Measurements from ENCODE around the gene SLA2.
"Not testable (repeated sequence)": the region's sequence is repeated elsewhere in the genome, so short reads cannot be mapped to it uniquely, and the experiment has no call there.

Gene SLA2

DNA sequence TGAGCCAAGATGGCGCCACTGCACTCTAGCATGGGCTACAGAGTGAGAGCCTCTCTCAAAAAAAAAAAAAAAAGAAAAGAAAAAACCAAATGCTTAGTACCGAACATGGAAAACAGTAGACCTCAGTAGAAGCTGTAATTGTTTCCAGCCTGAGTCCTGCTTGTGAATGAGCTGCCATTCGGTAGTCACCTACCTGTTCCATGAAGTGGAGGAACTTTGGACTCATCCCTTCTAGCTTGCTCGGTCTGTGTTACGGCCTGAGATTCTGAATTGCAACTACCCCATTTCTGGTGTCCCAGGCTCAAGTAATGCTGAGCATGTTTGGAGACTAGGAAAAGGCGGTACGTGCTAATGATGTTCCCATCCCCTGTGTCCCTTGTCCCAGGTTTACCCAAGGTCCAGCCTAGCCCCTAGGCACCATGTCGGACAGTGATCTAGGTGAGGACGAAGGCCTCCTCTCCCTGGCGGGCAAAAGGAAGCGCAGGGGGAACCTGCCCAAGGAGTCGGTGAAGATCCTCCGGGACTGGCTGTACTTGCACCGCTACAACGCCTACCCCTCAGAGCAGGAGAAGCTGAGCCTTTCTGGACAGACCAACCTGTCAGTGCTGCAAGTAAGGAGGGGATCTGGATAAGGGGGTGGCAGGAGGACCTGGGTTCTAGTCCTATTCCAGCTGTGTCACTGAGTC lies 67.5 kb downstream of the SLA2 start:
- H3K4me1 Mint-ChIP-seq: peaks cover 23% of the 10 kb centered on the region
- H3K27me3 Mint-ChIP-seq: no peaks in the 10 kb centered on the region
- ATAC-seq: no peak
- no peaks in the 10 kb centered on the region for H3K9me3 Mint-ChIP-seq
- no peak overlapping the region for H3K27ac Mint-ChIP-seq
- H3K36me3 Mint-ChIP-seq: peaks cover 18% of the 10 kb centered on the region
- H3K4me3 Mint-ChIP-seq: no peak overlapping the region

DNA sequence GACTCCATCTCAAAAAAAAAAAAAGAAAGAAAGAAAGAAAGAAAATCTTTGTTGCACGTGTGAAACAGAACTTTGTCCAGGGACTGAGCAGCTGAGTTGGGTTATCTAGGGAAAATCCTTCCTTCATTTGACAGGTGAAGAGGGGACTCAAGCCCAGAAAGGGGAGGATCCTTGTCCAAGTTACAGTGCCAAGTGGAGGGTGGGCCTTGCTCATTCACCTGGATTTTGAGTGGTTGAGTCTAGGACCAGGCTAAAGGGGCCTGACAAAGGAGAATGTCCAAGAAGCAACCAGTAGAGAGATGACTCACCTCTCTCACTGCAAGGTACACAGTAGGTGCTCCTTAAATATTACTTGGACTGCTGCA lies 69.9 kb downstream of the SLA2 start:
- peaks cover 38% of the 10 kb centered on the region for H3K4me1 Mint-ChIP-seq
- peak overlapping the region; percentile 92 for H3K4me3 Mint-ChIP-seq
- H3K27ac Mint-ChIP-seq: peak overlapping the region; percentile 84
- no peak for ATAC-seq
- H3K9me3 Mint-ChIP-seq: no peaks in the 10 kb centered on the region
- peaks cover 10% of the 10 kb centered on the region for H3K36me3 Mint-ChIP-seq
- H3K27me3 Mint-ChIP-seq: no peaks in the 10 kb centered on the region

DNA sequence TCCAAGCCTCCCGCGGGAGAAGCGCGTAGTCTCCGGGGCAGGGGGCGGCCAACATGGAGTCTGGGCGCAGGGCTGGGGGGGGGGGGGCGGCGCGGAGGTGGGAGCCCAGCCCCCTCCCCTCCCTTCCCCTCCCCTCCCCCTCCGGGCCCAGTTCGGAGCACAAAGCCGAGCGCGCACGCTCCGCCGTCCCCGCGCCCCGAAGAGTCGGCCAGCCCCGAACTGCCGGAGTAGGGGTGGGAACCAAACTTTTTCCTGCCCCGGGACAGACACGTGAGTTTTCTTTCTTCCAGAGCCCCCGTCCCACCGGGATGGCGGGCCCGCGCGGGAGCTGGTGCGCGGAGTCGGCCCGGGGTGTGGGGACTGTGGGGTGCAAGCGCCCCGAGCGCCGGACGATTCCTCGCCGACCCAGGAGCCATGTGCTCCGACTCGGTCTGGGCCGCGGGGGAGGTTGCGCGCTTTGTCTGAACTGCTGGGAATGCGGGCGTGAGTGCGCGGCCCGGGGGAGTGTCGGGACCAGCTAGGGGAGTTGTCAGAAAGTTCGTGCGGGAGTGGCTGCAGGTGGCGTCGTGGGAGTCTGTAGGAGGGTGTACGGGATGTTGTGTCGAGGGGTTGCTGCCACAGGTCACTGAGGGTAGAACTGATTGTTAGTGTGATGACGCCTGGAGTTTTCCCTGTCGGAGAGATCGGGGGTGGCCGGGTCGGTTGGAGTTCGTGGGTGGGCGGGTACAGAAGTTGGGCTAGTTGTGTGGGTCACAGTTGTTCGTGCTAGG lies 71.4 kb downstream of the SLA2 start:
- peak overlapping the region; percentile 84 for H3K27ac Mint-ChIP-seq
- peak overlapping the region; percentile 92 for H3K4me3 Mint-ChIP-seq
- peak; percentile 37 for ATAC-seq

DNA sequence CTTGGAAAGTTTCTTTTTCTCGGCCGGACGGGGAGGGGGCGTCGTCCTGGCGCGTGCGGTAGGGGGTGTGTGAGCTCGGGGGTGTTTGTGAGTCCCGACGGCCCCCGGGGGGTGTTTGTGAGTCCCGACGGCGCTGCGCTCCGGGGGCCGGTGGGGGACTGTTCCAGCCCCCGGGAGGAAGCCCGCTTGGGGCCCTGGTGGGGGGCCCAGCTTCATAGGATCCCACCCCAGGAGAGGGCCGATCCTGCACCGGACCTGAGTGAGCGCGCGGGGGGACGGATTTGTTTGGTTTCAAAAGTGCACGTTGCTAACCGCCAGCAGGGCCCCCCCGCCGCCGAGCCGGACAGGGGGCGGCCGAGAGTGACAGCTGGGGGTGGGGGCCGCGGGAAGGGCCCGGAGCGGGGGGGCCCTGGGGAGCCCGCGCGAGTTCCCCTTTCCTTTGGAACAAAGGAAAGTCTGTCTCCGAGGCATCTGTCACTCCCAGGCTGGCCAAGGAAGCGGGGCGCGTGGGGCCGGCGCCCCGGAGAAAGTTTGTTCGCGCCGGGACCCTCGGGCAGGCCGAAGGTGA lies 72.1 kb downstream of the SLA2 start:
- peaks cover 38% of the 10 kb centered on the region for H3K4me1 Mint-ChIP-seq
- no peaks in the 10 kb centered on the region for H3K27me3 Mint-ChIP-seq
- H3K9me3 Mint-ChIP-seq: no peaks in the 10 kb centered on the region
- peak overlapping the region; percentile 92 for H3K4me3 Mint-ChIP-seq
- ATAC-seq: peak; percentile 42
- peak overlapping the region; percentile 84 for H3K27ac Mint-ChIP-seq
- H3K36me3 Mint-ChIP-seq: no peaks in the 10 kb centered on the region

More for the DNA sequence above, 71.4 kb downstream of the SLA2 start:
- Mint-ChIP-seq H3K36me3 (no peaks in the 10 kb centered on the region), H3K27me3 (no peaks in the 10 kb centered on the region), H3K9me3 (no peaks in the 10 kb centered on the region), H3K4me1 (peaks cover 38% of the 10 kb centered on the region)

DNA sequence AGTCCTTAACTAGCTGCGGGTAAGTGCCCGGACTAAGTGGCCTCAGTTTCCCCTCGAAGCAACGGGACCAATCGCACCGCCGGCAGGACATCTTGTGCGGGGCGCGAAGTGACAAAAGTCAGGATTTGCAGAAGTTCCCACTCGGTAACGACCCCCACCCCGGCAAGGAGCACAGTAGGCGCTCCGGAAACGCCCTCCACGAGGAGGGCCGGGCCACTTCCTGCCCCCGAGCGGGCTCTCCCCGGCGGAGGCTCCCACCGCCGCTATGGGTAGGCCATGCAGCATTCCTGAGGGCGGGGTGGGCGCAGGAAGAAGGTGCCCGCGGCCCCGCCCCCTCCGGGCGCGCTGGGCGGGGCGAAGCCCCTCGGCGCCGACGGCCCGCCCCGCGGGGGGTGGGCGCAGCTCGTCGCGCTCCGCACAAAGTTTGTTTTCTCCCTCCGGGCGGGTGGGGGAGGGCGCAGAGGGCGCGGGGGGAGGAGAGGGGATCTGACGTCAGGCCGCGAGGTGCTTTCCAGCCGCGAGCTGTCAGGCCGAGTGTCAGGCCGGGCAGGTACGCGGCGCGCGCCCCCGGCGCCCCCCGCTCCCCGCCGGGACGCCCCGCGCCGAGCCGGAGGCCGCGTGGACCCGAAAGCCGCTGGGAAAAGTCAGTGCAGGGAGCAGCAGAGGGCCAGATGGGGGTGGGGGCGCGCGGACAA lies 72.7 kb downstream of the SLA2 start, which contains the start of gene TGIF2:
TGIF2 (plus strand) TSS at position 495 of the 695 bp plus-strand sequence. CDS start 5,178 bp downstream, outside the sequence.
- peak; percentile 88 for ATAC-seq
- Mint-ChIP-seq H3K36me3 (no peaks in the 10 kb centered on the region), H3K4me3 (peak within 1 kb of the TSS; percentile 92), H3K27me3 (no peaks in the 10 kb centered on the region), H3K27ac (peak within 1 kb of the TSS; percentile 84), H3K9me3 (no peaks in the 10 kb centered on the region), H3K4me1 (peaks cover 38% of the 10 kb centered on the region)

DNA sequence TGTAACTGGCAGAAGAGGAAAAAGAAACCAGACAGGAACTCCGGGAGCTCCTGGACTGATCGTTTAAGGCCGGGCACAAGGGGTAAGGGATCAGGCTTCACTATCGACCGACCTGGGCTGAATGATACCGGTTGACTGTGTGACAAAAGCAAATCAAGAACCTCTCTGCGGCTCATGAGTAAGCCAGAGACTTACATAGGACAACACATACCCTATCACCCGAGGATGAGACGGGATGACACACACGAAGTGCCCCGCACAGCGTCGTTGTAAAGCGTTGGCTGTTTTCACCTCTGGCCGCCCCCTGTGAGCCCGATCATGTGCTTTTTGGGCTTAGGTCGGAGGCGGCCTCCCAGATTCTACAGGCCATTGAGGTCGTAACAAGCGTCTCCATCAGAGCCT lies 73.3 kb downstream of the SLA2 start:
- H3K27me3 Mint-ChIP-seq: no peaks in the 10 kb centered on the region

DNA sequence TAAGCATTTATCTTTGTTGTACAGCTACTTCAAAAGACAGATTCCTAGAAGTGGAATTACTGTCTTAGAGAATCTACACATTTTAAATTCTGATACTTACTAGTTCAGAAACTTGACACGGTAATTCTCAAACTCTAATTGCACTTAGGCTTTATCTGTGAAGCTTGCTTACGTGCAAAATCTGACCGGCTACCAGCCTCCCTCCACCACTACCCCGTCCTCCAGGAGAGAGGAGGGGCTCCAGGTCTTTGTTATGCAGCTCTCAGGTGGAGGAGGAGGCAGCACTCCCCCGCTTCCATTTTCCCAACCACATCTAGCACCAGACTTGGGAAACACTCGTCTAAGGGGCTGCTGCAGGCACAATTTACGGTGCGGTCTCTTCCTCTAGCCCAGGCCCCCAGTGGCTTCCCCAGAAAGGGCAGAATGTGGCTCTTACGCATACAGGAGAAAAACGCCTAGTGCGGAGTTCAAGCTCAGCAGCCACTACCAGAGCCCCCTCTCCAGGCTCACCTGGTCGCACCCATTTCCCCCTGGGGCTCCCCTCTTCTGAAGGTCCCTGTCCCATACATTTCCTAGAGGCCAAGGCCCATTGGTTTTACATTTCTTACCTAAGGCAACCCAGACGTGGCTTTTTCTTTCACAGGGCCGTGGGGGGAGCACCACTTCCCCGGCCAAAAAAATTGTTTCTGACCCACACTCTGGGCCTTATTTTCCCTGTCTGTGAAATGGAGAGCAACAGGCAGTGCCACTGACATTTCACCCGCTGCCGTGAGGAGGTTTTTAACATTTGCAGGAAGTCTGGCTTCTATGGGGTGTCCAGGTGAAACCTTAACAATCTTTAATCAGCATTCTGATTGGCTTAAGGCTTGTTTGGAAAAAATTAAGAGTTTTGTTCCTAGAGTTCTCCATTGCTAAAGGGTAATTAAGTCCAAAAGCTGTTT lies 74.2 kb downstream of the SLA2 start:
- H3K4me3 Mint-ChIP-seq: peak overlapping the region; percentile 79
- peak overlapping the region; percentile 84 for H3K27ac Mint-ChIP-seq
- H3K4me1 Mint-ChIP-seq: peaks cover 38% of the 10 kb centered on the region
- H3K27me3 Mint-ChIP-seq: no peaks in the 10 kb centered on the region
- ATAC-seq: no peak
- H3K9me3 Mint-ChIP-seq: no peaks in the 10 kb centered on the region
- no peaks in the 10 kb centered on the region for H3K36me3 Mint-ChIP-seq

More for the DNA sequence above, 73.3 kb downstream of the SLA2 start:
- Mint-ChIP-seq H3K4me3 (peak overlapping the region; percentile 79), H3K9me3 (no peaks in the 10 kb centered on the region), H3K27ac (peak overlapping the region; percentile 84), H3K4me1 (peaks cover 38% of the 10 kb centered on the region), H3K36me3 (no peaks in the 10 kb centered on the region)
- ATAC-seq: peak; percentile 53

DNA sequence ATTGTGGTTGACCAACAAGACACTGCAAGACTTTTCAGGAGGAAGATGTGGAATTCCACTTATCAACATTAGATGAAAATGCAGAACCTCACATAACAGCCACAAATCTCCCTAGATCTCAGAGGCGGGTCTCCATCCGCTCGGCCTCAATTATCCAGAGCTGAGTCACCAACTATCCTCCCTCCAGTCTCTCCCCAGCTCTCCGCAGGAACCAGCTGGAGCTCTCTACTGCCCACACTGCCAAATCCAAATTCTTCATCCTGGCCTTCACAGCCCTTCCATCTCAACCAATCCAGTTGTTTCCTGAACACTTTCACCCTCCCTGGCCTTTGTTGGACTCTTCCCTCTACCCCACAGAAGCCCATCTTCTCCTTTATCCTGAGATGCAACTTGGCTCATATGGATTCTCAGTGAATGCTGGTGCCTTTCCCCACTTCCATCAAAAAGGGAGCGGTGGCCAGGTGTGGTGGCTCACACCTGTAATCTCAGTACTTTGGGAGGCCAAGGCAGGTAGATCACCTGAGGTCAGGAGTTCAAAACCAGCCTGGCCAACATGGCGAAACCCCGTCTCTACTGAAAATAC lies 76.1 kb downstream of the SLA2 start:
- H3K4me3 Mint-ChIP-seq: no peak overlapping the region
- H3K27ac Mint-ChIP-seq: no peak overlapping the region
- H3K36me3 Mint-ChIP-seq: no peaks in the 10 kb centered on the region
- H3K4me1 Mint-ChIP-seq: peaks cover 20% of the 10 kb centered on the region
- ATAC-seq: no peak
- peaks cover under 1% of the 10 kb centered on the region for H3K9me3 Mint-ChIP-seq
- H3K27me3 Mint-ChIP-seq: no peaks in the 10 kb centered on the region

DNA sequence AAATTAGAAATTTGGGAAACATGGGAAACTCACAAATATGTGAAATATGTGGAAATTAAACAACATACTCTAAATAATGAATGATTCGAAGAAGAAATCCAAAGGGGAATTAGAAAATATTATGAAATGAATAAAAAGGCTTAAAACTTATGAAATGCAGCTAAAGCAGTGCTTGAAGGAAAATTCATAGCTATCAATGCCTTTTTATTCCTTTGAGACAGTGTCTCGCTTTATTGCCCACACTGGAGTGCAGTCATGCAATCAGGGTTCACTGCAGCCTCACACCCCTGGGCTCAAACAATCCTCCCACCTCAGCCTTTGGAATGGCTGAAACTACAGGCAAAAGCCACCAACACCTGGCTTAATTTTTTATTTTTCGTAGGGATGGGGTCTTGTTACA lies 80.5 kb downstream of the SLA2 start:
- no peak overlapping the region for H3K27ac Mint-ChIP-seq
- H3K27me3 Mint-ChIP-seq: no peaks in the 10 kb centered on the region
- H3K9me3 Mint-ChIP-seq: peaks cover 4% of the 10 kb centered on the region
- no peak for ATAC-seq
- H3K36me3 Mint-ChIP-seq: no peaks in the 10 kb centered on the region
- no peaks in the 10 kb centered on the region for H3K4me1 Mint-ChIP-seq
- no peak overlapping the region for H3K4me3 Mint-ChIP-seq

DNA sequence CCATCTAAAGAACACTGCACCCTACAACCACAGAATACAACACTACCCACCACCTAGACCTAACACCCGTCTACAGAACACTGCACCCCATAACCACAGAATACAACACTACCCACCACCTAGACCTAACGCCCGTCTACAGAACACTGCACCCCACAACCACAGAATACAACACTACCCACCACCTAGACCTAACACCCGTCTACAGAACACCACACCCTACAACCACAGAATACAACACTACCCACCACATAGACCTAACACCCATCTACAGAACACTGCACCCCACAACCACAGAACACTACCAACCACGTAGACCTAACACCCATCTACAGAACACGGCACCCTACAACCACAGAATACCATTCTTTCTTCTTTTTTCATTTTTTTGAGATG lies 81.3 kb downstream of the SLA2 start:
- H3K27me3 Mint-ChIP-seq, H3K4me3 Mint-ChIP-seq, ATAC-seq, H3K36me3 Mint-ChIP-seq, H3K27ac Mint-ChIP-seq, H3K9me3 Mint-ChIP-seq, H3K4me1 Mint-ChIP-seq: not testable (repeated sequence)

DNA sequence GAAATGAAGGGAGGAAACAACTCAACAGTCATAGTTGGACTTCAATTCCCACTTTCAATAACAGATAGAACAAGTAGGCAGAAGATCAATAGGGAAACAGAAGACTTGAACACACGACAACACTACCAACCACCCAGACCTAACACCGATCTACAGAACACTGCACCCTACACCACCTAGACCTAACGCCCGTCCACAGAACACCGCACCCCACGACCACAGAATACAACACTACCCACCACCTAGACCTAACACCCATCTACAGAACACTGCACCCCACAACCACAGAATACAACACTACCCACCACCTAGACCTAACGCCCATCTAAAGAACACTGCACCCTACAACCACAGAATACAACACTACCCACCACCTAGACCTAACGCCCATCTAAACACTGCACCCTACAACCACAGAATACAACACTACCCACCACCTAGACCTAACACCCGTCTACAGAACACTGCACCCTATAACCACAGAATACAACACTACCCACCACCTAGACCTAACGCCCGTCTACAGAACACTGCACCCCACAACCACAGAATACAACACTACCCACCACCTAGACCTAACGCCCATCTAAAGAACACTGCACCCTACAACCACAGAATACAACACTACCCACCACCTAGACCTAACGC lies 81.8 kb downstream of the SLA2 start:
- not testable (repeated sequence) for H3K9me3 Mint-ChIP-seq, H3K4me1 Mint-ChIP-seq, H3K4me3 Mint-ChIP-seq, H3K27me3 Mint-ChIP-seq, H3K27ac Mint-ChIP-seq, ATAC-seq, H3K36me3 Mint-ChIP-seq

DNA sequence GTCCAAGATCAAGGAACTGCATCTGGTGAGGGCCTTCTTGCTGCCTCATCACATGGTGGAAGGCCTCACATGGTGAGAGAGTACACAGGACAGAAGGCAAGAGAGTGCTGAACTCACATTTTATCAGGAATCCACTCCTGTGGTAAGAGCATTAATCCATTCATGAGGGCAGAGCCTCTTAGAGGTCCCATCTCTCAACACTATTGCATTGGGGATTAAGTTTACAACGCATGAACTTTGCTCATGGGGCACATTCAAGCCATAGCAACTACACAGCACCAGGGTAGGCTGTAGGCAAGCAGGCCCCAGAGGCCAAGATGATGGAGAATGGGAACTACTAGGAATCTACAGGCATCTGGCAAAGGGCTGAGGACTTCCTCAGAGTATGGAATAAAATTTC lies 82.6 kb downstream of the SLA2 start:
- Mint-ChIP-seq H3K27ac (no peak overlapping the region), H3K4me3 (no peak overlapping the region)

DNA sequence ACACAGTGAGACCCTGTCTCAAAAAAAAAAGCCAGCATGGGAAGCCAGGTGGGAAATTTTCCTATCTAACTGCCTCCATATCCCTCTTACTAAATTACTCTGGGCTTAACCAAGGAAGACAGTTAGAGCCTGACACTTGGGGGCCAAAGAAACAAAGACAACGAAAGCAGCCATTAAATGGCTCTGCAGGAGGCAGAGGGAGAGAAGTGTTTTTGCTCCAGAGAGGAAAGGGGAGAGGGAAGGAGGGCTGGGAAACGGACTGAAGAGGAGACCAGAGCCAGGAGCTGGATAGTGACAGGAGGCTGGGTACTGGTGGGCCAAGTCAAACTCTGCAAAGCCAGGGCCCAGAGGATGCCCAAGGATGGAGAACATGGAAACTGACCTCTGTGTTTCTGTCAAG lies 83.3 kb downstream of the SLA2 start:
- no peak overlapping the region for H3K4me3 Mint-ChIP-seq
- H3K27me3 Mint-ChIP-seq: no peaks in the 10 kb centered on the region
- peaks cover 4% of the 10 kb centered on the region for H3K9me3 Mint-ChIP-seq
- H3K27ac Mint-ChIP-seq: no peak overlapping the region
- ATAC-seq: no peak
- no peaks in the 10 kb centered on the region for H3K36me3 Mint-ChIP-seq
- H3K4me1 Mint-ChIP-seq: no peaks in the 10 kb centered on the region

More for the DNA sequence above, 82.6 kb downstream of the SLA2 start:
- peaks cover 4% of the 10 kb centered on the region for H3K9me3 Mint-ChIP-seq
- H3K27me3 Mint-ChIP-seq: no peaks in the 10 kb centered on the region
- no peaks in the 10 kb centered on the region for H3K4me1 Mint-ChIP-seq
- no peaks in the 10 kb centered on the region for H3K36me3 Mint-ChIP-seq
- ATAC-seq: no peak

Measured in stimulated activated memory B cell treated with anti-CD40 and anti-IgM and Interleukin-4, amounts not matched to agents 10 μg/mL and 1 μg/mL and 100 μg/mL, for 72 hours (primary cell).